NT2/D1 (cell line): ENCODE results near the gene NMRK2.

Experiments
- YY1 ChIP-seq: IDR thresholded peaks from 2 replicates; pipeline ENCODE4 v1.6.1; 2011; ENCODE audit not compliant: insufficient read length, insufficient read depth
- ZNF274 ChIP-seq: IDR thresholded peaks from 2 replicates; pipeline ENCODE4 v1.6.1; 2011; ENCODE audit warnings: mild to moderate bottlenecking, low read depth, low read length

- TF ChIP-seq YY1 (no peak), ZNF274 (no peak)
Observed at GRCh38 chr19:3923096-3923758, 9.6 kb upstream of the NMRK2 start.
